Psoas muscle (tissue), 8 donors: ENCODE measurements around the gene CHAC2. TPM values are rescaled to one million over a fixed set of nuclear protein-coding genes. Genes with fewer than 3 reads are reported as not detected.

Source experiments
- ATAC-seq, 4 donors: fragments of 200-7000 bp; cut with Tn5 transposase; one replicate each; pipeline ENCODE4 v1.9.1; 2020; ENCODE audit warnings: moderate library complexity in 3 of 4, mild to moderate bottlenecking in 2 of 4
- DNase-seq, 2 donors: peaks; one replicate each; pipeline ENCODE4 v3.0.0-alpha.2; 2020
- H3K27ac ChIP-seq: fragments of 200-600 bp; one replicate; pipeline ENCODE4 v1.8.0; 2022
- H3K27me3 ChIP-seq, 3 donors: fragments of 200-600 bp in 1 of 3; one replicate each; pipeline versions ENCODE4 v1.6.1 to v1.8.0; 2013 to 2022; ENCODE audit warnings: low read length in 2 of 3, mild to moderate bottlenecking in 2 of 3, moderate library complexity in 1 of 3; ENCODE audit not compliant: insufficient read depth in 3 of 3
- H3K36me3 ChIP-seq, 2 donors: fragments of 200-600 bp in 1 of 2; one replicate each; pipeline versions ENCODE4 v1.6.1 to v1.8.0; 2013 to 2022; ENCODE audit warnings: low read depth in 1 of 2, mild to moderate bottlenecking in 1 of 2, moderate library complexity in 1 of 2; ENCODE audit not compliant: insufficient read depth in 1 of 2
- H3K4me1 ChIP-seq: fragments of 200-600 bp; one replicate; pipeline ENCODE4 v1.8.0; 2022
- H3K4me3 ChIP-seq: fragments of 200-600 bp; one replicate; pipeline ENCODE4 v1.8.0; 2022; ENCODE audit warnings: mild to moderate bottlenecking
- H3K9me3 ChIP-seq: fragments of 200-600 bp; one replicate; pipeline ENCODE4 v1.8.0; 2022
- WGBS, 3 donors: extraction: QIAGEN DNeasy Blood & Tissue Kit; methylation state at CpG; one replicate each; pipeline versions ENCODE4 v1.1.6 to v1.1.7; 2013; 5-methylcytosine and 5-hydroxymethylcytosine counted together
- intact Hi-C, 2 donors: fragments of 100-400 bp; cut with DNase I; formaldehyde crosslinking; loops; one replicate each; pipeline versions ENCODE4 v1.11.0 to v1.14.2; 2022
- polyA plus RNA-seq, 3 donors: library from polyadenylated mRNA; stranded (reverse); fragments of 200-250 nt; gene quantifications; one replicate each; pipeline ENCODE4 v1.2.3, GENCODE V29; 2013
- total RNA-seq, 4 donors: library from RNA; stranded (reverse); fragmentation: NEBNext Ultra II Directional in 2 of 4; extraction: Animal tissue kit (Norgen Biotek cat#: 25700) in 2 of 4; gene quantifications; one replicate each; pipeline versions ENCODE4 v1.2.1 to v1.2.4, GENCODE V29; 2021 to 2023
- TF ChIP-seq, protein P1 (sequence below): fragments of 200-600 bp; IDR thresholded peaks from one replicate; pipeline ENCODE4 v1.8.0; 2022; ENCODE audit warnings: antibody characterized with exemption
- donor health status: healthy with polysubstance abuse.
- donor health status: DM: no; HTN: no; CAD: no; lungs with moderate emphysema.
- donor health status: Bipolar disorder and iron deficiency.
- donor health status: healthy.
- donor health status: DM: yes; HTN: yes; CAD: no.
- donor health status: DM: no; HTN: no; CAD: no.
- donor health status: DM: no; HTN: no; CAD: no.
- donor health status: DM: yes; HTN: yes; CAD: no.

The CHAC2 gene
- total and polyA plus RNA-seq, 7 donors: 3.5 to 13.9 (median 5.5) TPM

GRCh38 chr2:53729143-53729762 lies 38.4 kb upstream of the CHAC2 start:
- intact Hi-C loops: no loop called here

DNA sequence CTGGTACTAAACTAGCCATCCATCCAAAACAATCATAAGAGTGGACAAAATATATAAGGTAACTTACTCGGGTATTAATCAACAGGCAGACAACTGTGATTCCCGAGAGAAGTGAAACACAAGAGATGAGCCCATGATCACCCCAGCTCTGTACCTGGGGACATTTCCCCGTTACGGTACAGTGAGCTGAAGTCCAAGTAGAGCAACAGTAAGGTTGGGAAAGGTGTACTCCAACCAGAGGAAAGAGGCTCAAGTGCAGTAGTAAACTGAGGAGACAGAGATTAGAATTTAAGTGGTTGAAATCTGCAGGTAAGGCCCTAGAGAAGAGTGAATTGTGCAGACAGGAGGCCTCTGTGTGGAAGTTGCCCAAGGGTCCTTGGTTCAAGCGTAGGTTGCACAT lies 30.5 kb upstream of the CHAC2 start:
- Histone ChIP-seq H3K27me3 (no peaks in the 10 kb centered on the region), H3K27ac (no peak overlapping the region), H3K36me3 (peaks cover 0 to 3% of the 10 kb centered on the region in 2 donors), H3K4me3 (no peak overlapping the region), H3K9me3 (no peaks in the 10 kb centered on the region), H3K4me1 (no peaks in the 10 kb centered on the region)
- WGBS, 3 donors: 94 to 96% (median 95%) methylated on average over 5 of the region's 5 CpGs
- ATAC-seq: no peak
- TF ChIP-seq, protein P1, sequence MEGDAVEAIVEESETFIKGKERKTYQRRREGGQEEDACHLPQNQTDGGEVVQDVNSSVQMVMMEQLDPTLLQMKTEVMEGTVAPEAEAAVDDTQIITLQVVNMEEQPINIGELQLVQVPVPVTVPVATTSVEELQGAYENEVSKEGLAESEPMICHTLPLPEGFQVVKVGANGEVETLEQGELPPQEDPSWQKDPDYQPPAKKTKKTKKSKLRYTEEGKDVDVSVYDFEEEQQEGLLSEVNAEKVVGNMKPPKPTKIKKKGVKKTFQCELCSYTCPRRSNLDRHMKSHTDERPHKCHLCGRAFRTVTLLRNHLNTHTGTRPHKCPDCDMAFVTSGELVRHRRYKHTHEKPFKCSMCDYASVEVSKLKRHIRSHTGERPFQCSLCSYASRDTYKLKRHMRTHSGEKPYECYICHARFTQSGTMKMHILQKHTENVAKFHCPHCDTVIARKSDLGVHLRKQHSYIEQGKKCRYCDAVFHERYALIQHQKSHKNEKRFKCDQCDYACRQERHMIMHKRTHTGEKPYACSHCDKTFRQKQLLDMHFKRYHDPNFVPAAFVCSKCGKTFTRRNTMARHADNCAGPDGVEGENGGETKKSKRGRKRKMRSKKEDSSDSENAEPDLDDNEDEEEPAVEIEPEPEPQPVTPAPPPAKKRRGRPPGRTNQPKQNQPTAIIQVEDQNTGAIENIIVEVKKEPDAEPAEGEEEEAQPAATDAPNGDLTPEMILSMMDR: no peak
- intact Hi-C loops: no loop called here
- DNase-seq: no peak

More at GRCh38 chr2:53729143-53729762, 38.4 kb upstream of the CHAC2 start:
- DNase-seq (no peak), ATAC-seq (no peak)
- H3K36me3 ChIP-seq: peaks cover 0 to 14% of the 10 kb centered on the region in 2 donors
- WGBS, 3 donors: 61 to 80% (median 79%) methylated on average over 1 of the region's 1 CpG
- no peak overlapping the region for H3K4me3 ChIP-seq
- H3K27ac ChIP-seq: no peak overlapping the region
- peaks cover 3% of the 10 kb centered on the region for H3K9me3 ChIP-seq
- H3K27me3 ChIP-seq: no peaks in the 10 kb centered on the region
- TF ChIP-seq, protein P1: no peak
- no peaks in the 10 kb centered on the region for H3K4me1 ChIP-seq

DNA sequence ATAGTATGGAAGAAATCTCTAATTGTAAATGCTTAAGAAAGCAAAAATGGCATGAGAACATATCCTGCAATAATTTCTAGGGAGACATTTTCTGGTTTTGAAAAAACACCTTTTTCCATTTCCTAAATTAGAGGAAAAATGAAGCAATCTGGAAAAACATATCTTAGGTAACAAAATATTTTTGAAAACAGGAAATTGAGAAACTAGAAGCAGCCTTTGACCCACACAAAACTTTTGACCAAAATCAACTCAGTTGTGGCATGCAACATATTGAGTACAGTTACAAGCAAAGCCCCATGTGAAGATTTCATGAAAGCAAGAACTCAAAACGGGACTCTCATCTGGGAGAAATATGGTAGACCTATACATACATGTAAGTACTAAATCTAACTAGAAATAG lies 28.6 kb upstream of the CHAC2 start:
- intact Hi-C loops: no loop called here
- TF ChIP-seq, protein P1: no peak
- no peak for ATAC-seq

DNA sequence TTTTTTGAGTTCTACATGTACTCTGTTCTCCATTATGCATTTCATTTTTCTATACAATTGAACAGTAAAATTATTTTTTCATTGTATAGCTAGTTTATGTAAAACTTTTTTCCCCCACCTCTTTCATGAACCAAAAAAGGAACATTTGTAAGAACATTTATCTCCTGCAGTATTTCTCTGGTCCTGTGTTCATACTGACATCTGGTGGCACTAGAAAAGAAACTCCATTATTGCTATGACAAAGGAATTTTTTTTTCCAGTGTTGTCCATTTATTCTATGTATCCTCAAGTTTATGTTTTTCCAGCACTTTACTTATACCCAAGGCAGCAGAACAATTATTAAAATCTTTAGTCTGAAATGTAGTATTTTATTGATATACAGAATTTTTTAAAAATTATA lies 27.4 kb upstream of the CHAC2 start:
- Histone ChIP-seq H3K9me3 (no peaks in the 10 kb centered on the region), H3K4me1 (no peaks in the 10 kb centered on the region), H3K27ac (no peak overlapping the region), H3K36me3 (peaks cover 0 to 11% of the 10 kb centered on the region in 2 donors), H3K27me3 (no peaks in the 10 kb centered on the region), H3K4me3 (no peak overlapping the region)
- intact Hi-C loops: no loop called here
- TF ChIP-seq, protein P1: no peak
- no peak for ATAC-seq
- no peak for DNase-seq

More for the DNA sequence above, 28.6 kb upstream of the CHAC2 start:
- Histone ChIP-seq H3K36me3 (peaks cover 0 to 9% of the 10 kb centered on the region in 2 donors), H3K4me1 (no peaks in the 10 kb centered on the region), H3K9me3 (no peaks in the 10 kb centered on the region), H3K4me3 (no peak overlapping the region), H3K27ac (no peak overlapping the region), H3K27me3 (no peaks in the 10 kb centered on the region)
- DNase-seq: no peak
- 82 to 88% (median 84%) methylated on average over 1 of the region's 1 CpG for WGBS, 3 donors
